Osteoblast (primary cell): ENCODE data around the gene SLC17A9. TPM values are rescaled to one million over a fixed set of nuclear protein-coding genes. Genes with fewer than 3 reads are reported as not detected.

Source experiments
- DNase-seq: peaks from one replicate; pipeline ENCODE4 v3.0.0; 2011; ENCODE audit warnings: low spot score, mixed read lengths; ENCODE audit not compliant: insufficient read length; ENCODE audit errors: missing footprints
- H2AFZ ChIP-seq: 2 replicates; pipeline ENCODE4 v1.6.0; 2011; ENCODE audit warnings: mild to moderate bottlenecking, low read length
- H3K27ac ChIP-seq: 2 replicates; pipeline ENCODE4 v1.5.1; 2011; ENCODE audit warnings: mild to moderate bottlenecking, low read depth, low read length, moderate library complexity
- H3K27me3 ChIP-seq: 2 replicates; pipeline ENCODE4 v1.6.0; 2012; ENCODE audit warnings: mild to moderate bottlenecking, control low read depth, inconsistent platforms, low read length, moderate library complexity; ENCODE audit not compliant: insufficient read depth
- H3K36me3 ChIP-seq: 2 replicates; pipeline ENCODE4 v1.5.1; 2011; ENCODE audit warnings: mild to moderate bottlenecking, low read length, control low read depth, moderate library complexity; ENCODE audit not compliant: insufficient read depth
- H3K4me1 ChIP-seq: 2 replicates; pipeline ENCODE4 v1.5.1; 2011; ENCODE audit warnings: mild to moderate bottlenecking, low read length, control low read depth, moderate library complexity; ENCODE audit not compliant: insufficient read depth
- H3K4me2 ChIP-seq: 2 replicates; pipeline ENCODE4 v1.6.0; 2011; ENCODE audit warnings: mild to moderate bottlenecking, low read length; ENCODE audit not compliant: insufficient read depth
- H3K4me3 ChIP-seq: fragments of 200-600 bp; sonication (generic); 3 replicates; pipeline ENCODE4 v1.5.1; 2012; ENCODE audit warnings: mild to moderate bottlenecking, low read length, inconsistent platforms; ENCODE audit not compliant: insufficient read depth
- H3K79me2 ChIP-seq: 2 replicates; pipeline ENCODE4 v1.6.0; 2012; ENCODE audit warnings: mild to moderate bottlenecking, low read length, control low read depth, inconsistent platforms; ENCODE audit not compliant: insufficient read depth
- H3K9me3 ChIP-seq: 2 replicates; pipeline ENCODE4 v1.5.1; 2011; ENCODE audit warnings: low read depth, low read length, control low read depth
- H4K20me1 ChIP-seq: 2 replicates; pipeline ENCODE4 v1.6.0; 2012; ENCODE audit warnings: mild to moderate bottlenecking, low read length, control low read depth; ENCODE audit not compliant: insufficient read depth
- CTCF ChIP-seq: IDR thresholded peaks from 2 replicates; pipeline ENCODE4 v1.5.1; 2011; ENCODE audit warnings: mild to moderate bottlenecking, low read depth, low read length, moderate library complexity; ENCODE audit errors: extremely low read depth
- total RNA-seq: library from RNA; depleted of rRNA; stranded (reverse); fragments of >200 nt; gene quantifications from 2 replicates; pipeline ENCODE4 v1.2.3, GENCODE V29; 2012

The SLC17A9 gene
- total RNA-seq, 1 donor = 6.5 TPM

GRCh38 chr20:62968378-62969178 lies 16.1 kb downstream of the SLC17A9 start:
- no peak overlapping the region for H3K27ac ChIP-seq
- peaks cover 14% of the 10 kb centered on the region for H4K20me1 ChIP-seq
- H2AFZ ChIP-seq = no peak overlapping the region
- no peak for TF ChIP-seq CTCF
- no peaks in the 10 kb centered on the region for H3K4me1 ChIP-seq
- H3K4me3 ChIP-seq = no peak overlapping the region
- no peak for DNase-seq
- H3K79me2 ChIP-seq = no peaks in the 10 kb centered on the region
- no peaks in the 10 kb centered on the region for H3K9me3 ChIP-seq
- peaks cover 17% of the 10 kb centered on the region for H3K27me3 ChIP-seq
- H3K4me2 ChIP-seq = no peak overlapping the region
- H3K36me3 ChIP-seq = peaks cover 16% of the 10 kb centered on the region

GRCh38 chr20:62969179-62969760 lies 16.8 kb downstream of the SLC17A9 start:
- H3K36me3 ChIP-seq = peaks cover 11% of the 10 kb centered on the region
- H4K20me1 ChIP-seq = peaks cover 12% of the 10 kb centered on the region
- no peak overlapping the region for H3K4me2 ChIP-seq
- no peak for TF ChIP-seq CTCF
- no peak overlapping the region for H3K27ac ChIP-seq
- no peaks in the 10 kb centered on the region for H3K79me2 ChIP-seq
- H3K4me1 ChIP-seq = no peaks in the 10 kb centered on the region
- H2AFZ ChIP-seq = no peak overlapping the region
- H3K27me3 ChIP-seq = peaks cover 22% of the 10 kb centered on the region
- no peak for DNase-seq
- no peak overlapping the region for H3K4me3 ChIP-seq
- no peaks in the 10 kb centered on the region for H3K9me3 ChIP-seq

- H3K4me1 ChIP-seq = no peaks in the 10 kb centered on the region
- H3K4me2 ChIP-seq = no peak overlapping the region
- H3K4me3 ChIP-seq = no peak overlapping the region
- DNase-seq = no peak
- peaks cover 29% of the 10 kb centered on the region for H3K27me3 ChIP-seq
- no peaks in the 10 kb centered on the region for H3K9me3 ChIP-seq
- peaks cover 9% of the 10 kb centered on the region for H4K20me1 ChIP-seq
- TF ChIP-seq CTCF = no peak
- H2AFZ ChIP-seq = no peak overlapping the region
- H3K36me3 ChIP-seq = peaks cover 4% of the 10 kb centered on the region
- H3K79me2 ChIP-seq = no peaks in the 10 kb centered on the region
- no peak overlapping the region for H3K27ac ChIP-seq
Measured at GRCh38 chr20:62969939-62970306, 17.4 kb downstream of the SLC17A9 start.
